ENCODE measurements around the gene TBC1D22A.

TBC1D22A gene

GRCh38 chr22:47006869-47007268 is 244.4 kb downstream of the TBC1D22A start:
- no peaks in the 10 kb centered on the region for H3K9me3 ChIP-seq (ENCODE audit: control insufficient read depth, low read length)
- no peaks in the 10 kb centered on the region for H3K4me1 ChIP-seq (ENCODE audit: control insufficient read depth, insufficient read depth, low read length)
- H3K4me3 ChIP-seq (ENCODE audit: low read length): no peak overlapping the region
- H3K27me3 ChIP-seq (replicated peaks; ENCODE audit: control insufficient read depth, insufficient read depth, low read length): no peaks in the 10 kb centered on the region
- no peak for DNase-seq (ENCODE audit: low read depth)
- H3K9ac ChIP-seq (ENCODE audit: low read length): no peak overlapping the region
- peaks cover 20% of the 10 kb centered on the region for H3K36me3 ChIP-seq (ENCODE audit: control insufficient read depth, insufficient read depth, low read length, severe bottlenecking)

GRCh38 chr22:47007496-47007895 is 245.0 kb downstream of the TBC1D22A start:
- no peak overlapping the region for H3K4me3 ChIP-seq (ENCODE audit: low read length)

GRCh38 chr22:47008208-47008885 is 245.9 kb downstream of the TBC1D22A start:
- H3K4me1 ChIP-seq (ENCODE audit: control insufficient read depth, insufficient read depth, low read length): no peaks in the 10 kb centered on the region
- no peak for DNase-seq (ENCODE audit: low read depth)
- peaks cover 20% of the 10 kb centered on the region for H3K36me3 ChIP-seq (ENCODE audit: control insufficient read depth, insufficient read depth, low read length, severe bottlenecking)
- no peak overlapping the region for H3K4me3 ChIP-seq (ENCODE audit: low read length)
- H3K9ac ChIP-seq (ENCODE audit: low read length): no peak overlapping the region
- no peaks in the 10 kb centered on the region for H3K9me3 ChIP-seq (ENCODE audit: control insufficient read depth, low read length)
- H3K27me3 ChIP-seq (replicated peaks; ENCODE audit: control insufficient read depth, insufficient read depth, low read length): no peaks in the 10 kb centered on the region

More at GRCh38 chr22:47007496-47007895, 245.0 kb downstream of the TBC1D22A start:
- peaks cover 20% of the 10 kb centered on the region for H3K36me3 ChIP-seq (ENCODE audit: control insufficient read depth, insufficient read depth, low read length, severe bottlenecking)
- no peak overlapping the region for H3K9ac ChIP-seq (ENCODE audit: low read length)
- H3K9me3 ChIP-seq (ENCODE audit: control insufficient read depth, low read length): no peaks in the 10 kb centered on the region
- no peak for DNase-seq (ENCODE audit: low read depth)
- H3K4me1 ChIP-seq (ENCODE audit: control insufficient read depth, insufficient read depth, low read length): no peaks in the 10 kb centered on the region
- no peaks in the 10 kb centered on the region for H3K27me3 ChIP-seq (replicated peaks; ENCODE audit: control insufficient read depth, insufficient read depth, low read length)

GRCh38 chr22:47009304-47010101 is 247.1 kb downstream of the TBC1D22A start:
- Histone ChIP-seq H3K36me3 (ENCODE audit: control insufficient read depth, insufficient read depth, low read length, severe bottlenecking) (peaks cover 20% of the 10 kb centered on the region), H3K4me1 (ENCODE audit: control insufficient read depth, insufficient read depth, low read length) (no peaks in the 10 kb centered on the region), H3K4me3 (ENCODE audit: low read length) (no peak overlapping the region), H3K9ac (ENCODE audit: low read length) (no peak overlapping the region), H3K9me3 (ENCODE audit: control insufficient read depth, low read length) (no peaks in the 10 kb centered on the region), H3K27me3 (replicated peaks; ENCODE audit: control insufficient read depth, insufficient read depth, low read length) (no peaks in the 10 kb centered on the region)
- DNase-seq (ENCODE audit: low read depth): no peak

GRCh38 chr22:47010211-47010610 is 247.8 kb downstream of the TBC1D22A start:
- Histone ChIP-seq H3K9ac (ENCODE audit: low read length) (no peak overlapping the region), H3K4me3 (ENCODE audit: low read length) (no peak overlapping the region), H3K9me3 (ENCODE audit: control insufficient read depth, low read length) (no peaks in the 10 kb centered on the region), H3K27me3 (replicated peaks; ENCODE audit: control insufficient read depth, insufficient read depth, low read length) (no peaks in the 10 kb centered on the region), H3K4me1 (ENCODE audit: control insufficient read depth, insufficient read depth, low read length) (no peaks in the 10 kb centered on the region), H3K36me3 (ENCODE audit: control insufficient read depth, insufficient read depth, low read length, severe bottlenecking) (peaks cover 20% of the 10 kb centered on the region)
- DNase-seq (ENCODE audit: low read depth): no peak

GRCh38 chr22:47011131-47011858 is 248.8 kb downstream of the TBC1D22A start:
- Histone ChIP-seq H3K4me1 (ENCODE audit: control insufficient read depth, insufficient read depth, low read length) (no peaks in the 10 kb centered on the region), H3K4me3 (ENCODE audit: low read length) (no peak overlapping the region), H3K36me3 (ENCODE audit: control insufficient read depth, insufficient read depth, low read length, severe bottlenecking) (peaks cover 20% of the 10 kb centered on the region), H3K27me3 (replicated peaks; ENCODE audit: control insufficient read depth, insufficient read depth, low read length) (no peaks in the 10 kb centered on the region), H3K9me3 (ENCODE audit: control insufficient read depth, low read length) (no peaks in the 10 kb centered on the region), H3K9ac (ENCODE audit: low read length) (no peak overlapping the region)
- peak; percentile 36 for DNase-seq (ENCODE audit: low read depth)

- Histone ChIP-seq H3K9me3 (ENCODE audit: control insufficient read depth, low read length) (no peaks in the 10 kb centered on the region), H3K9ac (ENCODE audit: low read length) (no peak overlapping the region), H3K36me3 (ENCODE audit: control insufficient read depth, insufficient read depth, low read length, severe bottlenecking) (peaks cover 20% of the 10 kb centered on the region), H3K4me1 (ENCODE audit: control insufficient read depth, insufficient read depth, low read length) (no peaks in the 10 kb centered on the region), H3K27me3 (replicated peaks; ENCODE audit: control insufficient read depth, insufficient read depth, low read length) (no peaks in the 10 kb centered on the region), H3K4me3 (ENCODE audit: low read length) (no peak overlapping the region)
- no peak for DNase-seq (ENCODE audit: low read depth)
These were observed 249.4 kb downstream of the TBC1D22A start for GRCh38 chr22:47011859-47012258.

- Histone ChIP-seq H3K4me1 (ENCODE audit: control insufficient read depth, insufficient read depth, low read length) (no peaks in the 10 kb centered on the region), H3K36me3 (ENCODE audit: control insufficient read depth, insufficient read depth, low read length, severe bottlenecking) (peaks cover 16% of the 10 kb centered on the region), H3K4me3 (ENCODE audit: low read length) (no peak overlapping the region), H3K27me3 (replicated peaks; ENCODE audit: control insufficient read depth, insufficient read depth, low read length) (no peaks in the 10 kb centered on the region), H3K9ac (ENCODE audit: low read length) (no peak overlapping the region), H3K9me3 (ENCODE audit: control insufficient read depth, low read length) (no peaks in the 10 kb centered on the region)
- no peak for DNase-seq (ENCODE audit: low read depth)
These were observed 250.3 kb downstream of the TBC1D22A start for GRCh38 chr22:47012589-47013370.

GRCh38 chr22:47013861-47014635 is 251.6 kb downstream of the TBC1D22A start:
- Histone ChIP-seq H3K4me3 (ENCODE audit: low read length) (no peak overlapping the region), H3K9ac (ENCODE audit: low read length) (no peak overlapping the region), H3K36me3 (ENCODE audit: control insufficient read depth, insufficient read depth, low read length, severe bottlenecking) (peaks cover 13% of the 10 kb centered on the region), H3K4me1 (ENCODE audit: control insufficient read depth, insufficient read depth, low read length) (no peaks in the 10 kb centered on the region), H3K9me3 (ENCODE audit: control insufficient read depth, low read length) (no peaks in the 10 kb centered on the region), H3K27me3 (replicated peaks; ENCODE audit: control insufficient read depth, insufficient read depth, low read length) (no peaks in the 10 kb centered on the region)
- DNase-seq (ENCODE audit: low read depth): no peak

GRCh38 chr22:47014636-47015345 is 252.3 kb downstream of the TBC1D22A start:
- no peak overlapping the region for H3K4me3 ChIP-seq (ENCODE audit: low read length)
- DNase-seq (ENCODE audit: low read depth): no peak
- H3K36me3 ChIP-seq (ENCODE audit: control insufficient read depth, insufficient read depth, low read length, severe bottlenecking): peaks cover 6% of the 10 kb centered on the region
- no peaks in the 10 kb centered on the region for H3K4me1 ChIP-seq (ENCODE audit: control insufficient read depth, insufficient read depth, low read length)
- no peak overlapping the region for H3K9ac ChIP-seq (ENCODE audit: low read length)
- no peaks in the 10 kb centered on the region for H3K9me3 ChIP-seq (ENCODE audit: control insufficient read depth, low read length)
- H3K27me3 ChIP-seq (replicated peaks; ENCODE audit: control insufficient read depth, insufficient read depth, low read length): no peaks in the 10 kb centered on the region

Measured in adipocyte (in vitro differentiated cells).